Kasumi-1 (cell line): Measurements from ENCODE around the gene NTRK2.

ENCODE experiments used
- DNase-seq, 2 experiments: peaks; one replicate each; lab custom pipeline; 2025; lab: John Stamatoyannopoulos, UW

Gene NTRK2

GRCh38 chr9:84974855-84975254 is 305.3 kb downstream of the NTRK2 start:
- DNase-seq, result no peak

GRCh38 chr9:84975926-84976325 is 306.4 kb downstream of the NTRK2 start:
- no peak for DNase-seq

DNA sequence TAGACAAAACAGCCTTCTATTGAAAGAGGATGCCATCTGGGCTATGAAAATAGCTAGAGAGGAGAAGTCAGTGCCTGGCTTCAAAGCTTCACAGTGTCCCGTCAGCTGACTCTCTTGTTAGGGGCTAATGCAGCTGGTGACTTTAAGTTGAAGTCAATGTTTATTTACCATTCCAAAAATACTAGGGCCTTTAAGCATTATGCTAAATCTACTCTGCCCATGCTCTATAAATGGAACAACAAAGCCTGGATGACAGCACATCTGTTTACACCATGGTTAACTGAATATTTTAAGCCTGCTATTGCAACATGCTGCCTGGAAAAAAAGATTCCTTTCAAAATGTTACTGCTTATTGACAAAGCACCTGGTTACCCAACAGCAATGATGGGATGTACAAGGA is 309.1 kb downstream of the NTRK2 start:
- no peak for DNase-seq

- DNase-seq, result no peak
These were observed 314.2 kb downstream of the NTRK2 start for GRCh38 chr9:84983749-84984148.

DNA sequence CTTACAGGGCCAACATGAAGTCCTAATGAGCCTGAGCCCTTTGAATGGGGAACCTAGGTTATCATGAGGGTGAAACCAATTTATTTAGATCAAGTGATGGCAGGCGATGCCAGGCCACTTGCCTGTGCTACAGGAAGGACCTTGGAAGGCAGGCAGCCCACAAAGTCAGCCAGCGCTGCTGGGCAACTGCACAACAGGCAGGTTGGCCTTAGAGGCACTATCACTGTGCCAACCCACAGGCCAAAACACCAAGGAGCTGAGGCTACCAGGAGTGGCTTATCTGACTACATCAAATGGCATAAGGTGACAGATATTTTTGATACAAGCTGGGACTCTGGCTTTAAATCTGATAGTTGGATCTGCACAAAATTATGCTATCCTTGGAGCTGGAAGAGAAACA is 319.1 kb downstream of the NTRK2 start:
- no peak for DNase-seq

- no peak for DNase-seq
These were observed 320.9 kb downstream of the NTRK2 start for GRCh38 chr9:84990416-84990815.

DNA sequence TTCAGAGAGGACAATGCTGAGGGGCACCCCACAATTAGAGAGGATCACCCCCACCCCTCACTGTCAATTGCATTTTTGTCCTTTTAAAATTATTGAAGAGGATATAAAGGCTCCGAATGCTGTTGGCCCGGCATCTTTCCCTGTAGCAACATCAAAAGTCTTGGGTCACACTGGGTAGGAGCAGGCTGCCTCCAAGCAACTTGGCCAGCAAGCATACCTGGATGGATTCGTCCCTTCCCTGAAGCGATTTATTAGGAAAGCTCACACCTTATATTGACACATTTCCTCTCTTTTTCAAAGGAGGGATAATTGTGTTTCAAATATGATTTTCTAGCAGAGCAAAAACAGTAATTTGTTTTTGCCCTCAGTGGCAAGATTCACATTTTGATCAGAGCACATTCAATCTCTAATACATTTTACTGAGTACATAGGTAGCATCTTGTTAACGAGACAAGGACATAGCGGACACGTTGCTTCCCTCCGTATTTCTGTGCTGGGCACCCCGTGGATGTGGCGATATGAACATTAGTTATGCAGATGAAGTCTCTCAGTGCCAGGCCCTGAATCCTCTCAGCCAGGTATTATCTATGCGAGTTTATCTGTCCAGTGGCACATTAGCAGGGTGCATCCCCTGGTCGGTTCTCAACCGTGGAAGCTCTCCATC is 321.5 kb downstream of the NTRK2 start:
- no peak for DNase-seq

DNA sequence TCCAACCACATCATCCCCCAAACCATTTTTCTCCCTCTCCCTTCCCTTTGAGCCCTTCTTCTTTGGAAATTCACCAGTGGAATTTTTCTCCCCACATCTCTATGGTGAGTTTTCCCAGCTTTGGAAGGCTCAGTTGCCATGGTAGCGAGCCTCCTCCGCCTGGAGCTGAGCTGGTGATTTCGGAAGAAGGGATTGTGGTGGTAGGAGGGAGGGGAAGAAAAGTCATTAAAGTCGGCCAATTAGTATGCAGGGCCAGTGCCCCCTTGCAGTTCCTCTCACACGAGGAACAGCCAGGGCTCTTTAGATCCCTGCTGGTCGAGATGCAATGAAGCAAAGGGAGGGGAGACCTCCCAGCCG is 322.0 kb downstream of the NTRK2 start:
- DNase-seq, result no peak

GRCh38 chr9:84992381-84992780 is 322.9 kb downstream of the NTRK2 start:
- DNase-seq, result no peak

- DNase-seq, result no peak
These were observed 323.6 kb downstream of the NTRK2 start for GRCh38 chr9:84993105-84993504.

DNA sequence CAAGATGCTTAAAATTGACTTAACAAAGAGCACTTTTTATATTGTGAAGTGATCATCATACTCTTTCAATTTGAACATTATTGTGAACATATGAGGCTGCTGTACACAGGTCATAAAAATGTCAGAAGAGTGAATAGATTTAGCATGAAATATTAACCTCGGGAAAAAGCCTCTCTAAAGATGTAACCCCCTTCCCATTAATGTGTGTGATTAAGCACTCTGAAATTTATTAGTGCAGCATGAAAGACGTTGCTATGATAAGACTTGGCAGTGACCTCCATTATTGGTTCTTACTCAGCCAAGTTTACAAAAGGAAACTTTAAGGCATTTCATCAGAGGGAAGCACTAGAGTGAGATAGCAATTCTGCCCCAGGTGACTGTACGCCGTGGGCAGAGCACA is 326.5 kb downstream of the NTRK2 start:
- DNase-seq, result no peak

DNA sequence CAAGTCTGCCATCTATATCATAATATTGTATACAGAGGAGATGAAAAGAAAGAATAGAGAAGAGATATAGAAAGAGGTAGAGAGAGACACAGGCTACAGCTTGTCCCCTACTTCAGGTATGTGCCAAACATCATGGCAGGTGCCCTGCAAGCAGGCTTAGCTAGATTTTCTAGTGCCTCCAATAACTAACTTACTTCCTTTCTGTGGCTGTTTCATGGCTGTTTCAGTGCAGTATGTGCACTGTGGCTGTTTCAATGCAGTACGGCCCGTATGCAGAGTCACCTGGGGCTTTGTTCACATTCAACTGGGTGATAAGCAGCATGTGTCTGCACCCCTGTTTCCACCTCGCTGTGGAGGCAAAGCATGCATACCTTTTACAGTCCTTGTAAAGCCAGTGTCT is 327.2 kb downstream of the NTRK2 start:
- no peak for DNase-seq

DNA sequence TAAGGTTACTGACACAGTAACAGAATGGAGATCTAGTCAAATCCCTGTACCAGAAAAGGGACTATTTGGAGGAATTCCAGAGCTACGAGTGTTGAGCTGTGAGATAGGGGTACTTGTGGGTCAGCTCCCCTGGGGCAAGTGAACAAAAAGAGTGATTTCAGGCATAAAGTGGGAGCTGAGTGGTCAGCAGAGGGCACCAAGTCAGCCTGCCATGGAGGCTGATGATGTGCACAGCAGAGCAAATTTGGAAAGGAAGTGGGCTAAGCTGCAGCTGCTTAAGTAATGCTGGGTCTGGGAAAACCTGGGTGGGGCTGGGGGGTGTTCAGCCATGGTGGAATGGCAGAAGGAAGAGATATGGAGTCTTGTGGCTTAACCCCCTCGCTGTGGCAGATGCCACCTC is 327.9 kb downstream of the NTRK2 start:
- no peak for DNase-seq

DNA sequence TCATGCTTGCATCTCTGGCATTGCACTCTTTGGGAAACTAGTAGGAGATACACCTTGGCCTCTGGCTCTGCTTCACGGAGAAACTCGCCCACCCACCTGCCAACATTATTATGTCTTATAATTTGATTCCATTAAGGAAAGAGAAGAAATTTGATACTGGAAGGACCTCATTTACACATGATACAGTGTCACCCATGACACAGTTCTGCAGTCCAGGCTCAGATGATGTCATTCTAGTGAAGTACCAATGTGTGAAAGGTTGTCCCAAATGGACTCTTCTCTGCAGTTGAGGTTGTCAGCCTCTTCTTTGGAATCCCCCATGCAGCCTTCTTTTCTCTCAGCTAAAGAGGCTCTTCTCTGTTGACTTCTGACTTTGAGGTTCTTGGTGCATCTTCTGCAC is 329.1 kb downstream of the NTRK2 start:
- DNase-seq, result no peak

GRCh38 chr9:84999788-85000187 is 330.3 kb downstream of the NTRK2 start:
- DNase-seq, result no peak

DNA sequence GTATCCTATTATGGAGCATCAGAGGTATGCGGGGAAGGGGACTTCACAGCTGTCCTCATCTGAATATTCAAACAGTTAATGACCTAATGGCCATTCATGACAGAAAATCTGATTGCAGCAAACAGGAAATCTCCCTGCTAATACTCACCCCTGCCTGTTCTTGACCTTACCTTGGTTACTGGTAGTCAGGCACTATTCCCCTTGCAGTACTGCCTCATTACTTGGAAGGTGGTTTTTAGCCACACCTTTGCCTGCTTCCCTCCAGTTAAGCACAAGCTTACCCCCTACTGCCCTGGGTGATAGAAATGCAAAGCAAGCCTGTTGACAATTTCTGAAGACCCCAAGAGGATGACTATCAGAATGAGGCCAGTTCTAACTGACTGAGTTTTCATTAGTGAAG is 332.4 kb downstream of the NTRK2 start:
- no peak for DNase-seq

DNA sequence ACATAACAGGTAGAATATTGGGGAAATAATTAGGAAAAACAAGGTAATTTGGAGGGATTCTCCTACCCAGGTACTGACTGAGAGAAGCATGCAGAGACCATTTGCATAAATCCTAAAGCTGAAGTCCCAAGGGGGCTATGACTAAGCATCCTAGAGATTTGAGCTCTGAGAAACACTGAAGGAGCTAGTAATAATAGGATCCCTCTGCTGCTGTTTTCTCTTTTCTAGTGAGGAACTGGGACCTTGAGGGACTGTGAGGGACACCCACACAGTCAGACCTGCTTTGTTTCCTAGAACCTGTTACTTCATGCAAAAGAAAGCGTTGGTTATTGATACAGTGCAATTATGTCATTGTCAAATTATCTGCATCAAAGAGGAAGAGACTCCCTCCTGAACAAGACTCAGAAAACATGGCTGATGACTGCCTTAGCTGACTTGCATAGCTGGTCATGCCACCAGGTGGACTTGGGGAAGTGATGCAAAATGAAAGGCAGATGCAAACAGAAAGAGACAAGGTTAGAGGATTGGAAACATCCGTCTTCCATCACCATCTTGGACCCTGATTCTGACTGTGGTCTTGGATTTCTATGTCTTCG is 335.4 kb downstream of the NTRK2 start:
- DNase-seq, result no peak

DNA sequence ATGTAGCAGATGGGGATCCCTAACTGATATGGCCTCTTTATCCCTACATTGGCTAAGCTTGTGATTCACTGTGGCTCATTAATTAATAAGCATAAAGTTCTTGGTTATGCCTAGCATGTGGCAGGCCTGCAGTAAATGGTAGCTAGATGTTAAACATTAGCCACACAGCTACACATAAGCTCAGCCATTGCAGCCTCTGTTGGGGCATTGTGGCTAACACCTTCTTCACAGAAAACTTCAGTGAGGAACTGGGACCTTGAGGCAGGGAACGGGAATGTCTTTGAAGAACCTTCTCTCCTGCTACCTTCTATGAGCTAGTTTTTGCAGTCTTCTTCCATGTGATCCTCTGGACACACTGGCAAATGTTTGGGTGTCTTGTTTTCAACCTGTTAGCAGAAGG is 338.2 kb downstream of the NTRK2 start:
- DNase-seq, result no peak

- DNase-seq, result no peak
These were observed 338.7 kb downstream of the NTRK2 start for GRCh38 chr9:85008215-85008614.

DNA sequence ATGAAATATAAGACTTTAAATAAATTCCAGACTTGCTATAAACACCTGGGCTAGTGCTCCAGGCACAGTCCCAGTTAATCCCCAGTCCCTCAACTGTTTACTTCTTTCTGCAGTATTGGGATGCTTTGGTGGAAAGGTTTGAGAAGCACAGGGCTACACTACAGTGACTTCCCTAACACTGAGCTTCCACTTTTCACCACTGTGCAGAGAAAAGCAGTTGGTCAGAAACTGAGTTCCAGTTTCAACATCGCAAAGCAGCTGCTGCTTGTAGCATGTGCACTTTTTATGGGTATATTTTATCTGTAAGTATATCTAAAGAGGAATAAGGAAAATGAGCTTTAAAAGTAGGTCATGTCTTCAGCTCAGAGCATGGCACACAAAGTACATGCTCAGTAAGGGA is 339.7 kb downstream of the NTRK2 start:
- DNase-seq, result peak; percentile 13 to 25

DNA sequence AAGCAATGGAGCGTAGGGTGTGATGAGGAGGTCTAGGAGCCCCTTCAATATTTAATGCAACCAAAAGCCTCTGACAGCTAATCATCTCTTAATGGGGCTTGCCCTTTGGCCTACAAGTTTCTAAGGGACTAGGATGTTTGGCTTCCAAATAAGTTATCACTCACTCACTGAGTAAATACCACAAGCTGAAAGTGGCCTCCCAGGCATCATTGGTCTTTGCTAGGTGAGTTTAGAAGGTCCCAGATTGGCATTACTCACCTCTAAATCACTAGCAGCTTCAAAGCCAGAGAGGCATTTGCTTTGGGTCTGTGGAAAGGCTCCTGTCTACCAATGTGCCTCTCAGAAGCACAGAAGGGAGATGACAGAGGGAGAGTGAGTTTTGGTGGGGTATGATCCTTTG is 344.2 kb downstream of the NTRK2 start:
- DNase-seq, result no peak

GRCh38 chr9:85014292-85014691 is 344.8 kb downstream of the NTRK2 start:
- no peak for DNase-seq

DNA sequence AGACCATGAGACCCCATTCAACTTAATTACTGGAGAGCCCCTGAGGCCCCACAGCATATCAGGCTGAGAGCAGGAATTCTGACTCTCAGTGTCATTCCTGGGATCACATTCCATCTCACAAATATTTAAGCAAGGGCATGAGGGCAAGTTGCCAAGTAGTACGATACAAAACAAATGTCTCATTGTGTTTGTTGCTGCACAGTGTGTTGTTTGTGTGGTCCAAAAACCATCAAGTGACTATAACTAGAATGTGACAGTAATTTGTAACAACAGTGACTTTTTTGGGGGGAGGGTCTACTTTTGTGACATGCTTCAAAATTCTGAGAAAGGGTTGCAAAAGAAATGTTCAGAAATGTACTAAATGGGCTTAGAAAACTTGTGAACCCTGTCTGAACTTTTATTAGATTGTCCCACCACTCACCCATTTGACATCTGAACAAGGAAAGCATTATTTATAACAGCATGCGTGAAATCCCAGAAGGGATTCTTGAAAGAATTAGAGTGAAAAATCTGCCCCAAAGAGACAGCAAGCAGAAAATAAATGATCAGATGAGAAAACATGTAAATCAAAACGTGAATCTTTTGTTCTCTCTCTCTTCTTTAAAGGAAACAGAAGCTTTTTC is 347.0 kb downstream of the NTRK2 start:
- no peak for DNase-seq

GRCh38 chr9:85020791-85021190 is 351.3 kb downstream of the NTRK2 start:
- DNase-seq, result no peak
